Superior temporal gyrus (tissue), 1 donor: ENCODE measurements around the gene CATSPERD.
A peak's percentile ranks its signal among the peaks of the same experiment; 100 is the strongest.
"Not testable (repeated sequence)": the region's sequence is repeated elsewhere in the genome, so short reads cannot be mapped to it uniquely, and the experiment has no call there.

ENCODE experiments used
- DNase-seq: peaks from one replicate; pipeline ENCODE4 v3.0.0-alpha.2; 2016; ENCODE audit errors: extremely low spot score

Gene CATSPERD

DNA sequence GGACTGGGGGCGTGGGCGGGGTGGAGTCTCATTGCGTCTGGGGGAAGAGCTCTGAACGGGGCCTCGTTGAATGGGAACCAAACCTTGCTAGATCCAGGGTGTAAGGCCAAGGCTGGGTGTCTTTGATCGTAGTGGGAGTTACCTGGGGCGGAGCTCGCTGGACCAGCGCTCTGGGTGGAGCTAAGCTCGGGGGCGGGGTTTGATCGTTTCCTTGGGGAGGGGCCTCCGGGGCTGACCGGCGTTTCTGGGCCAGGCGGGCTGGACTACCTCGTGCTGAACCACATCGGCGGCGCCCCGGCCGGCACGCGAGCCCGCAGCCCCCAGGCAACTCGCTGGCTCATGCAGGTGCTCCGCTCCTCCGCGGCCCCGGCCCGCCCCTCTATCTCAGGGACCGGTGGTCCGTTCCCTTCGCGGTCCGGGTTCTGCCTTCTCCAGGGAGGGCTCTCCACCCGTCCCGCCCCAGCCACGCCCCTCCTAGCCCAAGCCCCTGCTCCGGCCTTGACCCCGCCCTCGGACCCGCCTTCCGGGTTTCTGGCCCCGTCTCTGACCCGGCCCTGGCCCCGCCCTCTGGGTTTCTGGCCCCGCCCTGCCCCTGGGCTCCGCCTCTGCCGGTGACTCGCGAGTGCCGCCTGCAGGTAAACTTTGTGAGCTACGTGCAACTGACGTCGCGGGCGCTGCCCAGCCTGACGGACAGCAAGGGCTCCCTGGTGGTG lies 33.6 kb upstream of the CATSPERD start:
- DNase-seq = peak; percentile 74

- DNase-seq = no peak
These were observed 32.9 kb upstream of the CATSPERD start for GRCh38 chr19:5687360-5688198.

- DNase-seq = not testable (repeated sequence)
These were observed 32.1 kb upstream of the CATSPERD start for GRCh38 chr19:5688262-5688881.

GRCh38 chr19:5690125-5690954 lies 30.1 kb upstream of the CATSPERD start, which contains the start of gene RPL36:
RPL36 (plus strand) TSS chr19:5690295; CDS start chr19:5690508, 213 bp downstream.
- DNase-seq = peak; percentile 98

DNA sequence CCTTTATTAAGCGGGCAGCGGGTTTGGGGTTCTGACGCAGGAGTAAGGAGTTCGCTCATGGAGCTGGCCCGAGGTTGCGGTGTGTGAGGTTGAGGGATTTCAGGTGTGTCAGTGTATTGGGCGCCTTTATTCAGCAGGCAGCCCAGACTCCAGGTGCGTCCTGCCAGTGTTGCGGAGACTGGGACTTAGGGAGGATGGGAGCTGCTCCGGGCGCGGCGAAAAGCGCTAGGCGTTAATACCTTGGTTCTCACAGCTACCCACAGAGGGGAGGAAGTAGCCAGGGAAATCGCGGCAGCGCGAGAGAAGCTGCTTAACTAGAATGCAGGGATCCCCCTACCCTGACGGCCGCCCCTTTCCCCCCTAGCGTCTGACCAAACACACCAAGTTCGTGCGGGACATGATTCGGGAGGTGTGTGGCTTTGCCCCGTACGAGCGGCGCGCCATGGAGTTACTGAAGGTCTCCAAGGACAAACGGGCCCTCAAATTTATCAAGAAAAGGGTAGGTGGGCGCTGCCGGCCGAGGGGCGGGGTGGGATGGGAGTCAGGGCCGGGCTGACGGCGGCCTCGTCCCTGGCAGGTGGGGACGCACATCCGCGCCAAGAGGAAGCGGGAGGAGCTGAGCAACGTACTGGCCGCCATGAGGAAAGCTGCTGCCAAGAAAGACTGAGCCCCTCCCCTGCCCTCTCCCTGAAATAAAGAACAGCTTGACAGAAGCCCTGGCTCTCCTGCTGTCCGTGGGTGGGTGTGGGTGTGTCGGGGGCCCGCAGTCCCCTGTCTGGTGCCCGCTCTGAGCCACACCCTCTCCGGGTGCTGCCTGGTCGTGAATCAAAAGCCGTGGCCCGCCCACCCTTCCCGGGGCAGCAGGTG lies 29.2 kb upstream of the CATSPERD start:
- DNase-seq = peak; percentile 15

GRCh38 chr19:5691822-5692722 lies 28.4 kb upstream of the CATSPERD start:
- no peak for DNase-seq

DNA sequence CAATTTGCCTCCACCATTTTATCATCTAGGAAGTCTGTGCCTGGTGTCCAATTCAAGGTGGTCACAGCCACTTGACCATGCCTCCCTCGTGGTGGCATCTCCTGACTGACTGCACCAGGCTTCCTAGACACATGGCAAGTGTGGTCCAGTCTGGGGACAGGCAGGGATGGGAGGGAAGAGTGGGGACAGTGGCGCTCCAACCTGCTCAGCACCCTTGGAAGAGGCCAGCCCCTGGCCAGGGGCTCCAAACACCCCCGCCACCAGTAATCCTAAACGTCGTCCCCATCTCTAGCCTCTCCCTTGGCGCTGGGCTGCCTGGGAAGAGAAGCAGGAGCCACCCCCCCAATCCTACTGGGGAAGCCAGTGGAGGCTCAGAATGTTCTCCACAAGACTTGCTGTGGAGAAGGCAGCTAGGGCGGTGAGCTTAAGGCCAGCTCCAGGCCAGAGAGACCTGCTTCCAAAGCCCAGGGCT lies 27.7 kb upstream of the CATSPERD start:
- no peak for DNase-seq

GRCh38 chr19:5693195-5694166 lies 27.0 kb upstream of the CATSPERD start:
- DNase-seq = no peak

DNA sequence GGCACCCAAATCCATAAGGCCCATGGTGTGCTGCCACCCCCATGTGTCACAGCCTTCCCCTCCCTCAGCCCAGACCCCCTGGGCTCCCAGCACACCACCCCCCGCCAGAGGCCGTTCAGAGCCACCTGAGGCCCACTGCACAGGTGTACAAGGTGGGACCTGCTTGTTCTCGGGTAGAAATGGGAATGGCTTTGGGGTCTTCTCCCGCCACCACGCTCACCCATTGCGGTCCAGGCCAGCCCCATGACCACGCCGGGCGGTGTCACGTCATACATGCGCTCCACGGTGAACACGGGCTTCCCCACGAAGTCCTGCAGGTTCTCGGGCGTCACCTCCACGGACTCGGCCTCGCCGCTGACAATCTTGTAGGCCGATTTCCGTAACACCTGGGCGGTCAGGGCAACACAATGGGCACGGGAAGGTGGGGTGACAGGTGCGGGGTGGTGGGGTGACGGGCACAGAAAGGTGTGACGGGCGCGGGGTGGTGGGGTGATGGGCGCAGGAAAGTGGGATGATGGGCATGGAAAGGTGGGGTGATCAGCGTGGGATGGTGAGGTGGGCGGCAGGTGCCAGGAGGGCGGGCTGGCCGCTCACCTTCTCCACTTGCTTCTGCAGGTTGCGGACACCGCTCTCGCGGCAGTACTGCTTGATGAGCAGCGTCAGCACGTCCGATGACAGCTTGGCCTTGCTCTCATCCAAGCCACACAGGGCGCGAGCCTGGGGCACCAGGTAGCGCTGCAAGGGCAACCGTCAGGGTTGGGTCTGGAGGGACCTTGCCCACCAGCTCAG lies 26.1 kb upstream of the CATSPERD start:
- no peak for DNase-seq

GRCh38 chr19:5694956-5695648 lies 25.3 kb upstream of the CATSPERD start:
- no peak for DNase-seq

DNA sequence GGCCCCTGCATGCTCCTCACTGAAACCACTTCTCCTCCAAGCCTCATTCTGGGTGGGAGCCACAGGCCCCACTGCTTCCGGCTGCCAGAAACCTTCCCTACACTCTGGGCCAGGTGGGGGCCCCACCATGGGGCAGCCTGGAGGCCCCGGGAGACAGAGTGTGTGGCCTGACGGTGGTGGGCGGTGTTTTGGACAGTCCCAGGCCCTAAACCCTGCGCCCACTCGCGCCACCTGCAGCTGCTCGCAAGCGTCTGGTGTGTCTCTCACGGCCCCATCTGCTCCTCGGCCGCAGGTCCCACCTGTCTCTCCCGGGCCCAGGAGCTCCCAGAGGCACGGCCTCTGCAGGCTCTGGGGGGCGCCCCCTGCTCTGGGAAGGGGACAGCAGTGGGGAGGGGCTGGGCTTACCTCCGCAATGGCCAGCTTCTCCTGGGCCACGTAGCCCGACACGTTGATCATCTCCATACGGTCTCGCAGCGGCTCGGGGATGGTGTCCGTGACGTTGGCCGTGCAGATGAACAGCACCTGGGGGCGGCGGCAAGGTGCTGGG lies 24.7 kb upstream of the CATSPERD start:
- no peak for DNase-seq

DNA sequence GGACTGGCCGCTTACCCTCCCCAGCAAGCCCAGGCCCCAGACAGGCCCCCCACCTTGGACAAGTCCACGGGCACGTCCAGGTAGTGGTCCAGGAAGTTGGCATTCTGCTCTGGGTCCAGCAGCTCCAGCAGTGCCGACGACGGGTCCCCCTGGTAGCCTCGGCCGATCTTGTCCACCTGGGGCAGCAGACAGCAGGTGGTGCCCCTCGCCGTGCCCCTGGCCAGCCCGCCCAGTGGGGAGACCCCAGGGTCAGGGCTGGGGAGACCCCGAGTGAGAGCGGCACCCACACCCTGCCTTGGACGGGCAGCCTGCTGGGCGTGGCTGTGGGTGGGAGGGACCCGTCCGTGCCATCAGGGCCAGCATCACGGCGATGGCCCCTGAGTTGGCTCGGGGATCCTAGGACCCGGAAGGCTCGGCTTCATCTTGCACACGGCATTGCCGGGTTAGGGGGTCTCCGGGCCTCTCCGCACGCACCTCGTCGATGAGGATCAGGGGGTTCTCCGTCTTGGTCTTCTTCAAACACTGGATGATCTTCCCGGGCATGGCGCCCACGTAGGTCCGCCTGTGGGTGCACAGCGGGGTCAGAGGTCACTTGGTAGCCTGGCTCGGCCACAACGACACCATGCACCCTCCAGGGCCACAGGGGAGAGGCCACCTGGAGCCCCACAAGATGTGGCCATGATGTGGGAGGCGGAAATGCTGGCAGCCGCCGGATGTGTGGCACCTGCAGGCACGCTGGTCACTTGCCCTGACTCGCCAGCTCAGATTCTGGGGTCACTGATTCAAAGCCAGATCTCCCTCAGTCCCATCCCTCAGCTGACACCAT lies 24.0 kb upstream of the CATSPERD start:
- DNase-seq = no peak

DNA sequence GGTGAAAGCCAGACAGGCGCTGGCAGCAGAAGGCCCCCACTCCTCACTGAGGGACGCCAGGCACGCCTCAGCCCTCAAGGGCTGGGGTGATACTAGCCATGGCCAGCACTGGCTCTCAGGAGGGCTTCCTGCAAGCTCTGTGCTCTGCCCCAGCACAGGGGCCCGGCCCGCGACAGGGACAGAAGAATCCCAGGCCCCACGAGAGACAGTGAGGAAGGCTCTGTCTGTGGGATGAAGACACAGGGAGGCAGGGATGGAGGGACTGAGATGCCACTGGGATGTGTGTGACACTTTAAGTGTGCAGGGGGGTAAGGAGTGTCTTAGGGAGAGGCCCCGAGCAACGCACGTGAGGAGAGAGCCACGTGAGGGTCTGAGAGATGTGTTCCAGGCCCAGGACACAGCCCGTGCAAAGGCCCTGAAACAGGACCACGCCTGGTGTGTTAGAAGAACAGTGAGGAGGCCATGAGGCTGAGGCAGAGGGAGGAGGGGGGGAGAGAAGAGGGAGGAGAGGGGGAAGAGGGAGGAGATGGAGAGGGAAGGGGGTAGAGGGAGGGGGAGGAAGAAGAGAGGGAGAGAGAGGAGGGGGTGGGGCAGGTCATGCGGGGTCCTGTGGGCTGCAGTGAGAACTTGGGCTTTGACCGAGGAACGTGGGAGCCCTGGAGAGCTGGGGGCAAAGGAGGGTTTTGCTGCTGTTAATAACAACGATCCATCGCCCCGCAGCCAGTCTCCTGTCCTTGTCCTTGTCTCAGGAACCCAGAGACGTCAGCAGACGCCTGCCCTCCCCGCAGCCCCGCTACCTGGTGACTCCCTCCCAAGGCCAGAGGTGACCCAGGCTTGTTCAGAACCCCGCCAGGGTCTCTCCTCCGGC lies 23.2 kb upstream of the CATSPERD start:
- DNase-seq = no peak

DNA sequence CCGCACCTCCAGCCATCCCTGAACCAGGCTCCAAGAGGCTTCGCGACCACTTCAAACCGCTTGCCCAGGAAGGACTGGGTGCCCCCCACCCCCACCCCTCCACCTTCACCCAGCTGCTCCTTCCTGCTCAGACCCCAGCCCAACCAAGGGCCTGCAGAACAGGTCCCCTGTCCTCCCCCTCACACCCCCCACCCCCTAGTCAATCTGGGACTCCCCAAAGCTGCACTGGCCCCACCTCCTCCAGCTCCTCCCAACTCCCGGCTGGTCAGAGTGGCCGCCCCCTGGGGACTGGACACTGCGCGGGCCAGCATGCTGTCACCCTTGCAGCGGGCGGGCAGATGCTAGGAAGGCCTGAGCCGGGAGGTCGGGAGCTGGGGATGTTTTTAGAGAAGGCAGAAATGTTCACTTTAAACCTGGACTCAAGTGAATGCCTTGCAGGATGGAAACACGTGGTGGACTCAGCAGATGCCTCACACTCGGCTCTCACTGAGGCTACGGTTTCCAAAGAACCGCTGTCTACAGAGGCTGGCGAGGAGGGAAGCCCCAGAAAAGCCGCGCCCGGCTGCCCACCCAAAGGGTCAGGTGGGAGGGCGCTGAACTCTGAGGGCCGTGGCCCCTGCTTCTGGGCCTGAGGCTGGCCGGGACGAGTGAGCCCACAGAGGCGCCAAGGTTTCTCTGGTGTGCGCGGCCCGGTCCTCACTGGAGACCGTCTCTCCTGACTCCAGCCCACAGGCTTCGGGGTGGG lies 22.4 kb upstream of the CATSPERD start:
- DNase-seq = no peak
